22Rv1 (cell line): ENCODE results near the gene ICE2.
A peak's percentile ranks its signal among the peaks of the same experiment; 100 is the strongest.

ENCODE experiments used
- H3K27ac ChIP-seq: fragments of 450-650 bp; 2 replicates; pipeline ENCODE4 v1.5.1; 2017
- CTCF ChIP-seq: fragments of 450-650 bp; IDR thresholded peaks from 2 replicates; pipeline ENCODE4 v1.5.1; 2017; ENCODE audit warnings: mild to moderate bottlenecking
- ZFX ChIP-seq: fragments of 450-650 bp; IDR thresholded peaks from 2 replicates; pipeline ENCODE4 v1.6.1; 2017; ENCODE audit warnings: antibody characterized with exemption, borderline replicate concordance

Gene ICE2

GRCh38 chr15:60478566-60479360, at the start of gene ICE2:
ICE2 (minus strand) TSS chr15:60479142; CDS start chr15:60477977, 1,165 bp downstream.
- H3K27ac ChIP-seq = peak within 1 kb of the TSS; percentile 93
- 0 out of 2 replicates have a peak, but pooled peaks have one; percentile 6 for TF ChIP-seq CTCF
- TF ChIP-seq ZFX = no peak

- TF ChIP-seq CTCF = no peak
- TF ChIP-seq ZFX = no peak
- H3K27ac ChIP-seq = no peak overlapping the region
Observed at GRCh38 chr15:60528530-60528929, 49.6 kb upstream of the ICE2 start.

- H3K27ac ChIP-seq = no peak overlapping the region
- TF ChIP-seq CTCF = no peak
- no peak for TF ChIP-seq ZFX
Observed at GRCh38 chr15:60527456-60527855, 48.5 kb upstream of the ICE2 start.

GRCh38 chr15:60526127-60526616, 47.2 kb upstream of the ICE2 start:
- TF ChIP-seq CTCF (no peak), ZFX (no peak)
- H3K27ac ChIP-seq = no peak overlapping the region

GRCh38 chr15:60525341-60526039, 46.5 kb upstream of the ICE2 start:
- no peak for TF ChIP-seq CTCF
- no peak for TF ChIP-seq ZFX
- H3K27ac ChIP-seq = no peak overlapping the region

GRCh38 chr15:60523056-60523455, 44.1 kb upstream of the ICE2 start:
- TF ChIP-seq CTCF = no peak
- no peak for TF ChIP-seq ZFX
- no peak overlapping the region for H3K27ac ChIP-seq

GRCh38 chr15:60520825-60521368, 42.0 kb upstream of the ICE2 start:
- no peak for TF ChIP-seq ZFX
- peak; percentile 96 for TF ChIP-seq CTCF
- no peak overlapping the region for H3K27ac ChIP-seq
